Activated T-cell treated with anti-CD3 and anti-CD28 coated beads for 1 hour (primary cell): Measurements from ENCODE around the gene ARSJ.

Experiments used
- DNase-seq: peaks from one replicate; pipeline ENCODE4 v3.0.0-alpha.2; 2020; ENCODE audit warnings: low read depth

The ARSJ gene

GRCh38 chr4:113899271-113900070, 80.0 kb downstream of the ARSJ start:
- peak; percentile 10 for DNase-seq

- no peak for DNase-seq
These were observed 85.9 kb downstream of the ARSJ start for GRCh38 chr4:113893546-113893945.

- no peak for DNase-seq
These were observed 91.4 kb downstream of the ARSJ start for GRCh38 chr4:113888006-113888405.

- no peak for DNase-seq
These were observed 94.2 kb downstream of the ARSJ start for GRCh38 chr4:113885291-113885690.

GRCh38 chr4:113884655-113885054, 94.8 kb downstream of the ARSJ start:
- no peak for DNase-seq

- DNase-seq, result no peak
These were observed 96.8 kb downstream of the ARSJ start for GRCh38 chr4:113882668-113883067.

GRCh38 chr4:113881256-113881655, 98.2 kb downstream of the ARSJ start:
- no peak for DNase-seq

- no peak for DNase-seq
These were observed 99.0 kb downstream of the ARSJ start for GRCh38 chr4:113880240-113881028.

- no peak for DNase-seq
These were observed 100.8 kb downstream of the ARSJ start for GRCh38 chr4:113878668-113879067.

- no peak for DNase-seq
These were observed 105.0 kb downstream of the ARSJ start for GRCh38 chr4:113874480-113874879.

GRCh38 chr4:113873508-113873907, 105.9 kb downstream of the ARSJ start:
- DNase-seq, result no peak

- DNase-seq, result no peak
These were observed 106.8 kb downstream of the ARSJ start for GRCh38 chr4:113872426-113873260.

- no peak for DNase-seq
These were observed 108.4 kb downstream of the ARSJ start for GRCh38 chr4:113871080-113871479.

GRCh38 chr4:113869743-113870375, 109.6 kb downstream of the ARSJ start:
- DNase-seq, result peak; percentile 3

- no peak for DNase-seq
These were observed 112.8 kb downstream of the ARSJ start for GRCh38 chr4:113866611-113867010.

- no peak for DNase-seq
These were observed 120.5 kb downstream of the ARSJ start for GRCh38 chr4:113858924-113859323.

GRCh38 chr4:113851816-113852215, 127.6 kb downstream of the ARSJ start:
- DNase-seq, result no peak
